VCaP (cell line): ENCODE data around the gene OR10G4.
"Not testable (repeated sequence)": the region's sequence is repeated elsewhere in the genome, so short reads cannot be mapped to it uniquely, and the experiment has no call there.

Source experiments
- H3K27ac ChIP-seq: fragments of 450-650 bp; 2 replicates; pipeline ENCODE4 v1.5.1; 2017
- CTCF ChIP-seq: fragments of 450-650 bp; conservative IDR thresholded peaks from 2 replicates; pipeline ENCODE4 v1.5.1; 2017; ENCODE audit warnings: mild to moderate bottlenecking, moderate library complexity

The OR10G4 gene, protein sequence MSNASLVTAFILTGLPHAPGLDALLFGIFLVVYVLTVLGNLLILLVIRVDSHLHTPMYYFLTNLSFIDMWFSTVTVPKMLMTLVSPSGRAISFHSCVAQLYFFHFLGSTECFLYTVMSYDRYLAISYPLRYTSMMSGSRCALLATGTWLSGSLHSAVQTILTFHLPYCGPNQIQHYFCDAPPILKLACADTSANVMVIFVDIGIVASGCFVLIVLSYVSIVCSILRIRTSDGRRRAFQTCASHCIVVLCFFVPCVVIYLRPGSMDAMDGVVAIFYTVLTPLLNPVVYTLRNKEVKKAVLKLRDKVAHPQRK

GRCh38 chr11:124012697-124013096 is at the start of gene OR10G4:
OR10G4 (plus strand) TSS chr11:124012997; CDS start chr11:124015575, 2,578 bp downstream.
- H3K27ac ChIP-seq = no peak within 1 kb of the TSS
- no peak for TF ChIP-seq CTCF

- TF ChIP-seq CTCF = no peak
- H3K27ac ChIP-seq = no peak overlapping the region
These were observed 39.0 kb upstream of the OR10G4 start for GRCh38 chr11:123973816-123974215.

GRCh38 chr11:123976770-123977560 is 35.8 kb upstream of the OR10G4 start:
- no peak for TF ChIP-seq CTCF
- no peak overlapping the region for H3K27ac ChIP-seq

- H3K27ac ChIP-seq = no peak within 1 kb of the TSS
- no peak for TF ChIP-seq CTCF
These were observed 35.0 kb upstream of the OR10G4 start, which contains the start of gene OR10S1 for GRCh38 chr11:123977731-123978347. OR10S1 (minus strand) TSS chr11:123977781; CDS start chr11:123977664, 117 bp downstream.

DNA sequence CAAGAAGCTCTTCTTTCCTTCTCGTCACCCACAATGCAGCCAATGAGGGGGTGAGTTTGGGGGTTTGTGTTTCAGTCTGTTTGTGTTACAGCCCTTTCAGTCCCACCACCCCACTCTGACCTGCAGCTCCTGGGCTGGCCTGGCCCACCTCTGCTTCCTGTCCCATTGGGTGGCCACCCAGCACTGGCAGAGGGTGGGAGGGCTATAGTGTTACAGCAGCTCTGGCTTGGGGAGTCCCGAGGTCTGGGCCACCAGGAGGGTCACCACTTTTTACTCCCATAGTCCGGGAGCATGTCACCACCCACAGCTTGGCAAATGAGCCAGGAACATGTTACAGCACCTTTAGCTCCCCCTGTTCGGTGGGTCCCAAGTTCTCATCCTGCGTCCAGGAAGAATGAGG is 33.5 kb upstream of the OR10G4 start:
- no peak overlapping the region for H3K27ac ChIP-seq
- no peak for TF ChIP-seq CTCF

DNA sequence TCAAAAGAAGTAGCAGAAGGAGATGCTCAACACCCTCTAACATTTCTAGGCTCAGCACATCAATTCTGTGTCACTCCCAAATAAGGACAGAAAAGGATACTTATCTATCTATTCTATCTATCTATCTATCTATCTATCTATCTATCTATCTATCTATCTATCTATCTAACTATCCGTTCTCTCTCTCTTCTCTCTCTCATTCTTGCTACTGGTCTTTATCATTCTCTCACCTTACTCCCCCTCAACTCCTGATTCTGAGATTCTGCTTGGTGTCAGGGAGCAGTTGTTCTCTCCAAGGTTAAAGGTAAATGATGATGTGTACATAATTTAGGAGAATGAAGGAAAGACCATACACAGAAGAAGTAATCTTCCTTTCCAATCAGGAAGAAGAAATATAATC is 17.7 kb upstream of the OR10G4 start, which contains the start of gene OR10G6:
TSS of gene OR10G6 (minus strand) at position 43 of the 400 bp plus-strand sequence. CDS start at position 43, 0 bp downstream.
- no peak for TF ChIP-seq CTCF
- H3K27ac ChIP-seq = no peak within 1 kb of the TSS

GRCh38 chr11:124015837-124016236 is 3.0 kb downstream of the OR10G4 start:
- H3K27ac ChIP-seq = not testable (repeated sequence)
